Stomach (tissue), 9 donors: ENCODE results near the gene SLC4A3. TPM values are rescaled to one million over a fixed set of nuclear protein-coding genes. Genes with fewer than 3 reads are reported as not detected.
A peak's percentile ranks its signal among the peaks of the same experiment; 100 is the strongest.

Source experiments
- DNase-seq, 2 donors: peaks; one replicate each; pipeline versions ENCODE4 v3.0.0 to v3.0.0-alpha.2; 2013 to 2019
- H3K27ac ChIP-seq, 5 donors: fragments of 200-600 bp in 4 of 5; sonication (generic) in 4 of 5; one replicate each; pipeline ENCODE4 v1.5.1; 2013 to 2019; ENCODE audit warnings: mild to moderate bottlenecking in 1 of 5, moderate library complexity in 1 of 5
- H3K27me3 ChIP-seq, 3 donors: fragments of 200-600 bp; sonication (generic); one replicate each; pipeline ENCODE4 v1.5.1; 2017 to 2019; ENCODE audit warnings: mixed run types in 1 of 3
- H3K36me3 ChIP-seq, 4 donors: fragments of 200-600 bp; sonication (generic); 1 replicate in 3 of 4; 2 replicates in 1 of 4; pipeline ENCODE4 v1.5.1; 2016 to 2019
- H3K4me1 ChIP-seq, 4 donors: fragments of 200-600 bp; sonication (generic); one replicate each; pipeline ENCODE4 v1.5.1; 2016 to 2019
- H3K4me3 ChIP-seq, 4 donors: fragments of 200-600 bp; sonication (generic) in 3 of 4; one replicate each; pipeline ENCODE4 v1.5.1; 2016 to 2019; ENCODE audit warnings: mild to moderate bottlenecking in 1 of 4
- H3K9me3 ChIP-seq, 4 donors: fragments of 200-600 bp; sonication (generic); one replicate each; pipeline ENCODE4 v1.5.1; 2016 to 2019
- EP300 ChIP-seq: sonication (generic); formaldehyde crosslinking; IDR thresholded peaks from one replicate; pipeline ENCODE4 v1.6.1; 2017; ENCODE audit warnings: antibody characterized with exemption
- POLR2A ChIP-seq, 4 donors: fragments of 450-650 bp; IDR thresholded peaks; one replicate each; pipeline ENCODE4 v1.6.1; 2016; ENCODE audit warnings: antibody characterized with exemption in 4 of 4, control low read depth in 2 of 4, mild to moderate bottlenecking in 1 of 4, moderate library complexity in 1 of 4
- POLR2AphosphoS5 ChIP-seq, 3 donors: sonication (generic); formaldehyde crosslinking; IDR thresholded peaks; one replicate each; pipeline ENCODE4 v1.6.1; 2016; ENCODE audit warnings: antibody characterized with exemption in 3 of 3
- WGBS, 5 donors: extraction: QIAGEN DNeasy Blood & Tissue Kit in 3 of 5; methylation state at CpG; one replicate each; pipeline versions ENCODE4 v1.1.5 to v1.1.7; 2013 to 2018; 5-methylcytosine and 5-hydroxymethylcytosine counted together
- intact Hi-C: fragments of 100-400 bp; cut with DNase I; formaldehyde crosslinking; loops from one replicate; pipeline ENCODE4 v1.15.1; 2023; ENCODE audit warnings: low total_unique reads
- polyA plus RNA-seq, 3 donors: library from polyadenylated mRNA; stranded (reverse); fragments of 200-250 nt; gene quantifications; one replicate each; pipeline ENCODE4 v1.2.3, GENCODE V29; 2013
- total RNA-seq, 5 donors: library from RNA; depleted of rRNA; stranded (reverse); fragments of >200 nt; gene quantifications; one replicate each; pipeline versions ENCODE4 v1.1.0 to v1.2.3, GENCODE V29; 2014 to 2016
- TF ChIP-seq, protein P1 (sequence below), 7 experiments: fragments of 450-650 bp in 4 of 7; fragments of 200-600 bp in 3 of 7; sonication (generic) in 3 of 7; IDR thresholded peaks; one replicate each; pipeline ENCODE4 v1.5.1; 2016 to 2019; ENCODE audit warnings: antibody characterized with exemption in 7 of 7, control low read depth in 2 of 7, mild to moderate bottlenecking in 1 of 7
- donor health status: healthy with polysubstance abuse.
- donor health status: Bipolar disorder and iron deficiency.
- donor health status: healthy.

Gene SLC4A3
- total and polyA plus RNA-seq, 8 donors: 0.58 to 22.8 (median 1.6) TPM; not detected in 1

DNA sequence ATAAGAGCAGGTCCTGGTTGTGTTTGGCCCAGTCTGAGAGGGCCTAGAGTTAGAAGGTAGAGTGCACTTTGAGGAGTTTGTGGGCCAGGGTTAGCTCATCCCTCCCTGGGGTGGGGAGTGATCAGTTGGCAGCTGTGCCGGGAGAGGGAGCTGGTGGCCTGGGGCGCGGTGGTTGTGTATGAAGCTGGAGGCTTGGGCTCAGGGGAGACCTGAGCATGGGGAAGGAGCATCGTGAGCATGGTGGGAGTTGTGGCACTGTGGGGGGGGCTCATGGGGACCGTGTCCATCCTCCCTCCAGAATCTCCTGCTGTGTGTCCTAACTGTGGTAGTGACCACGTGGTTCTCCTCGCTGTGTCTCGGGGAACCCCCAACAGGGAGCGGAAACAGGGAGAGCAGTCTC, 16.1 kb upstream of the SLC4A3 start:
- intact Hi-C loops: no loop called here

DNA sequence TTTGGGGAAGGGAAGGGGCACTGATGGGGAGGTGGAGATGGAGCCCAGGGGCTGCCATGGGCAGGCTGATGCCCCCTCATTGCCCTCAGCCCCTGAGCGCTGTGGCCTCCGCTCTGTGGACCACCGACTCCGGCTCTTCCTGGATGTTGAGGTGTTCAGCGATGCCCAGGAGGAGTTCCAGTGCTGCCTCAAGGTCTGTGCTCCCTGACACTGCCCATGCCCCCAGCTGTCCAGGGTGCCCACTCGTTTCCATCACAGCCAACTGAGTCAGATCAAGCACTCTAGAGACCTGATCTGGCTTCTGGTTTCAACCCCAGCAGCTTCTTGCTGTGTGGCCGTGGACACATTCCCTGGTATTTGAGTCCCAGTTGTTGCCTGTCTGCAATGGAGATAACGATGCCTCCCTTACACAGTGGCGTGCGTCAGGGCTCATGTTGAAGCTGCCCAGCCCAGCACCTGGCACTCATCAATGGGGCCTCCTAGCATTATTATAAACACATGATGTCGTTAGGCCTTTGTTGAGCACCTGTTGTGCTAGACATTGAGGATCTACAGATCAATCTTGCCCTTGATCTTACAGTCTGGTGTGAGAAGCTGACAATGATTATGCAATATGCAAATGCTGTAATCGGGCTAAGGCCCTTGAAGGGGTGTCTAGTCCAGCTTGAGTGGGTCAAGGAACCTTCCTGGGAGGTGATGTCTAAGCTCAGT, 15.4 kb upstream of the SLC4A3 start:
- Histone ChIP-seq H3K4me1 (no peaks in the 10 kb centered on the region), H3K9me3 (no peaks in the 10 kb centered on the region), H3K27me3 (no peaks in the 10 kb centered on the region), H3K4me3 (no peak overlapping the region), H3K27ac (no peak overlapping the region), H3K36me3 (peaks cover 53 to 91% (median 87%) of the 10 kb centered on the region in 4 donors)
- no peak for DNase-seq
- no peak for TF ChIP-seq POLR2A (IDR thresholded peaks at IDR 0.05)
- TF ChIP-seq, protein P1, sequence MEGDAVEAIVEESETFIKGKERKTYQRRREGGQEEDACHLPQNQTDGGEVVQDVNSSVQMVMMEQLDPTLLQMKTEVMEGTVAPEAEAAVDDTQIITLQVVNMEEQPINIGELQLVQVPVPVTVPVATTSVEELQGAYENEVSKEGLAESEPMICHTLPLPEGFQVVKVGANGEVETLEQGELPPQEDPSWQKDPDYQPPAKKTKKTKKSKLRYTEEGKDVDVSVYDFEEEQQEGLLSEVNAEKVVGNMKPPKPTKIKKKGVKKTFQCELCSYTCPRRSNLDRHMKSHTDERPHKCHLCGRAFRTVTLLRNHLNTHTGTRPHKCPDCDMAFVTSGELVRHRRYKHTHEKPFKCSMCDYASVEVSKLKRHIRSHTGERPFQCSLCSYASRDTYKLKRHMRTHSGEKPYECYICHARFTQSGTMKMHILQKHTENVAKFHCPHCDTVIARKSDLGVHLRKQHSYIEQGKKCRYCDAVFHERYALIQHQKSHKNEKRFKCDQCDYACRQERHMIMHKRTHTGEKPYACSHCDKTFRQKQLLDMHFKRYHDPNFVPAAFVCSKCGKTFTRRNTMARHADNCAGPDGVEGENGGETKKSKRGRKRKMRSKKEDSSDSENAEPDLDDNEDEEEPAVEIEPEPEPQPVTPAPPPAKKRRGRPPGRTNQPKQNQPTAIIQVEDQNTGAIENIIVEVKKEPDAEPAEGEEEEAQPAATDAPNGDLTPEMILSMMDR (IDR thresholded peaks at IDR 0.05): no peak
- intact Hi-C loops: no loop called here
- 71 to 84% (median 82%) methylated on average over 12 of the region's 12 CpGs for WGBS, 5 donors

More for the DNA sequence above, 16.1 kb upstream of the SLC4A3 start:
- TF ChIP-seq EP300 (no peak), POLR2A (IDR thresholded peaks at IDR 0.05) (no peak), POLR2AphosphoS5 (IDR thresholded peaks at IDR 0.05) (no peak)
- TF ChIP-seq, protein P1 (IDR thresholded peaks at IDR 0.05): no peak
- Histone ChIP-seq H3K27me3 (no peaks in the 10 kb centered on the region), H3K4me1 (no peaks in the 10 kb centered on the region), H3K27ac (no peak overlapping the region), H3K4me3 (no peak overlapping the region), H3K9me3 (no peaks in the 10 kb centered on the region), H3K36me3 (peaks cover 59 to 94% (median 89%) of the 10 kb centered on the region in 4 donors)
- WGBS, 5 donors: 92 to 95% (median 92%) methylated on average over 8 to 9 of the region's 9 CpGs
- DNase-seq: no peak

DNA sequence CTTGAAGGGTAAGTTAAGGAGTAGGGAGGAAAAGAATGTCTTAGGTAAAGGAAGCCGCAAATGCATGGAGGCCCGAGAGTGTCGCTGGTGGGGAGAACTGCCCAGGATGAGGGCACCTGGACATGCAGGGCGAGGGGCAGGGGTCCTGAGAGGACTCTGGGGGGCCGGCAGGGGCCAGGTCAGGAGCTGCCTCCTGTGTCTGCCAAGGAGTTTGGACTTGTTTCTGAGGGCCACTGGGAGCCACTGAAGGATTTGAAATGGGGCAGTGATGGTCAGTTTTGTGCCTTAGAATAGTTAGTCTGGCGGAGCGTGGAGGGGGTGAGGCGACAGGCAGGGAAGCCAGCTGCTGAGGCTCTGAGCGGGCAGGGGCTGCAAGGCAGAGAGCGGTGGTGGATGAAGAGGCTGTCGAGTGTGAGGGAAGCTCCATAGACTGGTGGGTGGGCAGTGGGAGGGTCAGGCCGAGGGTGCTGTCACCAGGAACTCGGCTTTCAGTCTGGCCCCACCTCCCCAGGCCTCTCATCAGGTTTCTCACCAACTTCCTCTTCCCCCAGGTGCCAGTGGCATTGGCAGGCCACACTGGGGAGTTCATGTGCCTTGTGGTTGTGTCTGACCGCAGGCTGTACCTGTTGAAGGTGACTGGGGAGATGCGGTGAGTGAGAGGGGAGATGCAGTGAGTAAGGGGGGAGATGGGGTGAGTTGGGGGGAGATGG, 14.7 kb upstream of the SLC4A3 start:
- no peaks in the 10 kb centered on the region for H3K4me1 ChIP-seq
- H3K9me3 ChIP-seq: no peaks in the 10 kb centered on the region
- no peak overlapping the region for H3K27ac ChIP-seq
- WGBS, 5 donors: 73 to 89% (median 81%) methylated on average over 12 to 15 of the region's 15 CpGs
- DNase-seq: peak in 1 of 2 donors; percentile 34
- H3K36me3 ChIP-seq: peaks cover 46 to 84% (median 80%) of the 10 kb centered on the region in 4 donors
- TF ChIP-seq POLR2A (IDR thresholded peaks at IDR 0.05) (no peak), EP300 (no peak), POLR2AphosphoS5 (IDR thresholded peaks at IDR 0.05) (no peak)
- TF ChIP-seq, protein P1 (IDR thresholded peaks at IDR 0.05): no peak
- H3K27me3 ChIP-seq: no peaks in the 10 kb centered on the region
- H3K4me3 ChIP-seq: no peak overlapping the region
- intact Hi-C loops: no loop called here

DNA sequence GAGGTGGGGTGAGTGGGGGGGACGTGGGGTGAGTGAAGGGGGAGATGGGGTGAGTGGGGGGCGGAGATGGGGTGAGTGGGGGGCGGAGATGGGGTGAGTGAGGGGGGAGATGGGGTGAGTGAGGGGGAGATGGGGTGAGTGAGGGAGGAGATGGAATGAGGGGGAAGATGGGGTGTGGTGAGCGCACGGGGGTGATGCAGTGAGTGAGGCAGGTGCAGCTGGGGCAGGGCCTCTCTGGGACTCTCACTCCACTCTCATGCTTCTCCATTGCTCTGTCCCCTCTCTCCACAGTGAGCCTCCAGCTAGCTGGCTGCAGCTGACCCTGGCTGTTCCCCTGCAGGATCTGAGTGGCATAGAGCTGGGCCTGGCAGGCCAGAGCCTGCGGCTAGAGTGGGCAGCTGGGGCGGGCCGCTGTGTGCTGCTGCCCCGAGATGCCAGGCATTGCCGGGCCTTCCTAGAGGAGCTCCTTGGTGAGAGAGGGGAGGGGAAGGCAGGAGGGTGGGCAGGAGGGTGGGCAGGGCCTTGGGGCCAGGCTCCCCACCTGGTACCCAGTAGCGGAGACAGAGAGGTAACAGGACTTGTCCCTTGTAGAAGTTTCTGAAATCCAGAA, 13.9 kb upstream of the SLC4A3 start:
- no peak for DNase-seq
- H3K4me1 ChIP-seq: no peaks in the 10 kb centered on the region
- no peaks in the 10 kb centered on the region for H3K27me3 ChIP-seq
- WGBS, 5 donors: 87 to 95% (median 94%) methylated on average over 8 to 11 of the region's 11 CpGs
- no peak overlapping the region for H3K4me3 ChIP-seq
- TF ChIP-seq POLR2AphosphoS5 (IDR thresholded peaks at IDR 0.05) (no peak), EP300 (no peak)
- H3K36me3 ChIP-seq: peaks cover 39 to 76% (median 71%) of the 10 kb centered on the region in 4 donors
- no peaks in the 10 kb centered on the region for H3K9me3 ChIP-seq
- no peak overlapping the region for H3K27ac ChIP-seq
- intact Hi-C loops: no loop called here
